ENCODE data around the gene CD93.
A peak's percentile ranks its signal among the peaks of the same experiment; 100 is the strongest.

Gene CD93

DNA sequence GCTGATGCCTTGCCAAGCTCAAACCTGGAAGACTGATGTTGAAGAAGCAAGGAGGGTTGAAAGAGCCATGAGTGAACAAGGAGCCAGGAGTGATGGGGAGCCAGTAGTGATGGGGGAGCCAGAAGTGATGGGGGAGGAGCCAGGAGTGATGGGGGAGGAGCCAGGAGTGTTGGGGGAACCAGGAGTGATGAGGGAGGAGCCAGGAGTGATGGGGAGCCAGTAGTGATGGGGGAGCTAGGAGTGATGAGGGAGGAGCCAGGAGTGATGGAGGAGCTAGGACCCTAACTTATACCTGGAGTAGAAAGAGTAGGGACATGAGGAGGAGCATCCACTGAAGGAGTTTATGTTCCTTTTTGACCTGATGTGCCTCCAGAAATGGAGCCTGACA is 14.6 kb upstream of the CD93 start:
- H3K4me1 ChIP-seq (ENCODE audit: control insufficient read depth, low read depth, low read length), result no peaks in the 10 kb centered on the region
- no peak overlapping the region for H3K4ac ChIP-seq (ENCODE audit: low read depth, low read length)
- no peak overlapping the region for H3K18ac ChIP-seq (ENCODE audit: low read length)
- H3K56ac ChIP-seq (ENCODE audit: low read length), result no peak overlapping the region
- H3K27ac ChIP-seq (ENCODE audit: low read depth, low read length), result no peak overlapping the region
- no peak overlapping the region for H3K4me3 ChIP-seq (ENCODE audit: low read length)
- H4K5ac ChIP-seq (ENCODE audit: low read length), result no peak overlapping the region
- H3K79me1 ChIP-seq (ENCODE audit: low read length), result no peaks in the 10 kb centered on the region
- no peak overlapping the region for H2AK5ac ChIP-seq (ENCODE audit: low read length)
- no peak overlapping the region for H3K4me2 ChIP-seq (ENCODE audit: low read length)
- H2BK5ac ChIP-seq (ENCODE audit: low read length), result no peak overlapping the region
- H3K9ac ChIP-seq (ENCODE audit: low read length), result no peak overlapping the region
- H4K8ac ChIP-seq (ENCODE audit: low read depth, low read length), result no peak overlapping the region
- H3K79me2 ChIP-seq (ENCODE audit: control insufficient read depth, insufficient read depth, low read length), result no peaks in the 10 kb centered on the region
- no peak overlapping the region for H3K23ac ChIP-seq (ENCODE audit: low read length)
- H3K36me3 ChIP-seq (ENCODE audit: control insufficient read depth, insufficient read depth, low read length), result no peaks in the 10 kb centered on the region
- H3K27me3 ChIP-seq (ENCODE audit: insufficient read depth, low read length, poor library complexity), result no peaks in the 10 kb centered on the region
- DNase-seq, result no peak
- no peak overlapping the region for H2BK15ac ChIP-seq (replicated peaks; ENCODE audit: low read depth)
- no peak overlapping the region for H2BK120ac ChIP-seq (ENCODE audit: low read depth, low read length)

DNA sequence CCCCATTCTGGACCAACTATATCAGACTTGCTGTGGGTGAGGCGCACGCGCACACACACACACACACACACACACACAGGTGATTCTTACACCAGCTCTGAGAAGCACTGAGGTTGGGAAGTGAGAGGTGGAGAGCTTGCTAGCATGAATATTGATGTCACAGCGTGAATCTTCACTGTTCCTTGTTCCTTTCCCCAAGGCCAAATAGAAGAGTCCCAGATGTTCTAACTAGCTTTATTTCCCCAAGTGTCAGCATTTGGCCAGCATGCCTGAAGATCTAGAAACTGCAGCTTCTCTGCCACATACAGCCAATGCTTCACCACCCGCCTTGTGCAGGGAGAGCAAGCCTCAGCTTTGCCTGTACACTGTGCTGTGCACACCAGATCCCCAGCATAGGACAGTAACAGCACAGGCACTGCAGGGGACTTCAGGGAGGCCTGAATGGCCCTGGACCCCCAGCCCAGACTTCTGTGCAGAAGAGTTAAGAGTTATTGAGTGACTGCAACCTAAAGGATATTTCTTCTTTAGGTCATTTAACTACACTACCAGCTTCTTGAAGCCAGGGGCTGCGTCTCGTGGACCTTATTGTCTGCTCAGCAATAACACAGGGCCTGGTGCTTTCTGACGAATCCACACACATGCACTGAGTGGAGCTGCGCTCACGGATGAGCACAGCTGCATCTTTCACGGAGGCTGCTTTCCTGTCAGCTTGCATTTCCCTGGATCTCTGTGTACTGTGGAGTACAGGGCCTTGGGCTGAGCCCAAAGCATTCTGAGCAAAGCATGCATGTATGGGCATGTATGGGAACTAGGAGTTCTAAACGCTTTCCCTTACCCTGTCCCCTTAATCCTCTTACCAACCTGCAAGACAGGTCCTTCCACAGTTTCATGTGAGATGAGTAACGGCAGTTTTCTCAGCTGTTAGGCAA is 13.9 kb upstream of the CD93 start:
- H3K56ac ChIP-seq (ENCODE audit: low read length), result peak overlapping the region; percentile 35
- DNase-seq, result no peak
- no peak overlapping the region for H3K4me2 ChIP-seq (ENCODE audit: low read length)
- H2BK120ac ChIP-seq (ENCODE audit: low read depth, low read length), result no peak overlapping the region
- H3K4me1 ChIP-seq (ENCODE audit: control insufficient read depth, low read depth, low read length), result no peaks in the 10 kb centered on the region
- no peak overlapping the region for H2BK5ac ChIP-seq (ENCODE audit: low read length)
- no peaks in the 10 kb centered on the region for H3K79me1 ChIP-seq (ENCODE audit: low read length)
- WGBS (ENCODE audit: extremely low coverage, insufficient coverage, low lambda C conversion rate), result no CpG with 5 or more reads among the region's 13 CpGs
- no peak overlapping the region for H3K18ac ChIP-seq (ENCODE audit: low read length)
- no peak overlapping the region for H3K27ac ChIP-seq (ENCODE audit: low read depth, low read length)
- no peak overlapping the region for H3K23ac ChIP-seq (ENCODE audit: low read length)
- no peak overlapping the region for H3K4me3 ChIP-seq (ENCODE audit: low read length)
- H2BK15ac ChIP-seq (replicated peaks; ENCODE audit: low read depth), result no peak overlapping the region
- no peak overlapping the region for H3K9ac ChIP-seq (ENCODE audit: low read length)
- H3K36me3 ChIP-seq (ENCODE audit: control insufficient read depth, insufficient read depth, low read length), result no peaks in the 10 kb centered on the region
- H3K27me3 ChIP-seq (ENCODE audit: insufficient read depth, low read length, poor library complexity), result no peaks in the 10 kb centered on the region
- no peak overlapping the region for H4K8ac ChIP-seq (ENCODE audit: low read depth, low read length)
- H2AK5ac ChIP-seq (ENCODE audit: low read length), result no peak overlapping the region
- no peak overlapping the region for H3K4ac ChIP-seq (ENCODE audit: low read depth, low read length)
- no peak overlapping the region for H4K5ac ChIP-seq (ENCODE audit: low read length)
- no peaks in the 10 kb centered on the region for H3K79me2 ChIP-seq (ENCODE audit: control insufficient read depth, insufficient read depth, low read length)

DNA sequence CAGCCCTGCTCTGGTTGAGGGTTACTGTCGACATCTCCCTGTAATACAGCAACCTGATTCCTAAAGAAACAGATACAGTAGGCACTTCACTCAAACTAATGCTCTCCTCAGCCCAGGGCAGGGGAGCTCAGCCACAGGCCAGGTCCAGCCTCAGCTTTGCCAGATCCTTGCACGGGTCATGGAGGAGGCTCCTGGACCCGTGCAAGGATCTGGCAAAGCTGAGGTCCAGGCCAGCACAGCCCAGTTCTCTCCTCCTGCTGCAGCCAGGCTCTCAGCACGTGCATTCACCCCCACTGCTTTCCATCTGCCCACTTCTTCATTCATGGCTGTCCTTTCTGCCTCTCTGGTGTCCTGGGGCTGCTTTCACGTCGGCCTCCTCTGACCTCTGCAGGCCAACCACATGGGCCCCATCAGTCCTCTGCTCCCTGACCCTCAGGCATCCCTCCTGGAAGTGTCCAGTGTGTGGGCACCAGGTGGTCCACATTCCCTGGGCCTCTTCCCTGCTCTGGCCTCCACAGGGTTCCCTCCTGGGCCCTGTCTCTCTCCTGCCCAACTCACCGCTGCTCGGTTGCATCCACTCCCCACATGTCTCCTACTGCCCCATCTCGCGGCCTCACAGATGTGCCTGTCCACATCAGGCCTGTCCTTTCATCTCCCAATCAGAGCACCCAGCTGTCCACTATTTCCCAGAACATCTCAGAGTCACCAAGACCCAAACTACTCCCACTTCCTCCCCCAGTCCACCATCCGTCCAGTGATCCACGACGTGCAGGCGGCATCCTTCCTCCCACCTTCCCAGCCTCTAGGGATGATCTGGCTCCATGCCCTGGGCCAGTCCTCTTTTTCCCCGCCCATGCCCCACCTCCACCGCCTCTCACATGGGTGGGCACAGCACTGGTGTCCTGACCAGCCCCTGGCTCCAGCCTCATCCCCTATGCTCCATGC is 11.8 kb upstream of the CD93 start:
- no CpG with 5 or more reads among the region's 16 CpGs for WGBS (ENCODE audit: extremely low coverage, insufficient coverage, low lambda C conversion rate)
- Histone ChIP-seq H3K18ac (ENCODE audit: low read length) (no peak overlapping the region), H3K4me3 (ENCODE audit: low read length) (no peak overlapping the region), H2AK5ac (ENCODE audit: low read length) (no peak overlapping the region), H2BK15ac (replicated peaks; ENCODE audit: low read depth) (no peak overlapping the region), H3K4ac (ENCODE audit: low read depth, low read length) (no peak overlapping the region), H2BK5ac (ENCODE audit: low read length) (no peak overlapping the region), H3K4me1 (ENCODE audit: control insufficient read depth, low read depth, low read length) (no peaks in the 10 kb centered on the region), H3K27ac (ENCODE audit: low read depth, low read length) (no peak overlapping the region), H3K27me3 (ENCODE audit: insufficient read depth, low read length, poor library complexity) (no peaks in the 10 kb centered on the region), H3K79me1 (ENCODE audit: low read length) (no peaks in the 10 kb centered on the region), H3K56ac (ENCODE audit: low read length) (no peak overlapping the region), H4K8ac (ENCODE audit: low read depth, low read length) (no peak overlapping the region), H3K4me2 (ENCODE audit: low read length) (no peak overlapping the region), H3K79me2 (ENCODE audit: control insufficient read depth, insufficient read depth, low read length) (no peaks in the 10 kb centered on the region), H3K36me3 (ENCODE audit: control insufficient read depth, insufficient read depth, low read length) (no peaks in the 10 kb centered on the region), H2BK120ac (ENCODE audit: low read depth, low read length) (no peak overlapping the region), H4K5ac (ENCODE audit: low read length) (no peak overlapping the region), H3K9ac (ENCODE audit: low read length) (no peak overlapping the region), H3K23ac (ENCODE audit: low read length) (no peak overlapping the region)
- no peak for DNase-seq

DNA sequence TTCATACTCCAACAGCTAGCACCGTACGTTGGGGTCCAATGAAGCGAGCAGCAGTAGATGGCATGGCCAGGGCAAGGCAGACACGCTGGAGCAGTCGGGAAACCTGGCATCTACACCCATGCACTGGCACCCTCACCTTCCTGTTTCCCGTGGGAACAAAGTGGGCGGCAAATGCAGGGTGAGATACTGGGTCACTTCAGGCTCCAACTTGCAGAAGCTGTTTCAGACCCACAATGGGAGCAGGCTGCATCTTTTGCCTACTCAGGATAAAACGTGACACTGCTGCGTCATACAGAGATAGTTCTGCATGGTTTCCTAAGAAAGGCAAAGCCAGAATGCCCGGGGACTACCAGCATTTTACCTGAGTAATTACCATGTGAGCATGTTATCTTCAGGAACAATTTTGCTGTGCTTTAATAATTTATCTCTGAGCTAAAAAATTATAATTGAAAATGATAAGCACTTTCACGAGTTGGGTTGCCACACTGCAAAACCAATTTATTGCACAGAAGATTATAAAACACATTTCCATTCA is 10.9 kb upstream of the CD93 start:
- Histone ChIP-seq H3K4ac (ENCODE audit: low read depth, low read length) (no peak overlapping the region), H3K56ac (ENCODE audit: low read length) (no peak overlapping the region), H2BK5ac (ENCODE audit: low read length) (no peak overlapping the region), H3K27me3 (ENCODE audit: insufficient read depth, low read length, poor library complexity) (no peaks in the 10 kb centered on the region), H4K5ac (ENCODE audit: low read length) (no peak overlapping the region), H2BK15ac (replicated peaks; ENCODE audit: low read depth) (no peak overlapping the region), H3K23ac (ENCODE audit: low read length) (no peak overlapping the region), H3K79me2 (ENCODE audit: control insufficient read depth, insufficient read depth, low read length) (no peaks in the 10 kb centered on the region), H3K36me3 (ENCODE audit: control insufficient read depth, insufficient read depth, low read length) (no peaks in the 10 kb centered on the region), H3K9ac (ENCODE audit: low read length) (no peak overlapping the region), H3K4me1 (ENCODE audit: control insufficient read depth, low read depth, low read length) (no peaks in the 10 kb centered on the region), H2AK5ac (ENCODE audit: low read length) (no peak overlapping the region), H3K4me2 (ENCODE audit: low read length) (no peak overlapping the region), H3K79me1 (ENCODE audit: low read length) (no peaks in the 10 kb centered on the region), H2BK120ac (ENCODE audit: low read depth, low read length) (no peak overlapping the region), H4K8ac (ENCODE audit: low read depth, low read length) (no peak overlapping the region), H3K27ac (ENCODE audit: low read depth, low read length) (no peak overlapping the region), H3K18ac (ENCODE audit: low read length) (no peak overlapping the region), H3K4me3 (ENCODE audit: low read length) (no peak overlapping the region)
- DNase-seq, result no peak
- no CpG with 5 or more reads among the region's 11 CpGs for WGBS (ENCODE audit: extremely low coverage, insufficient coverage, low lambda C conversion rate)

DNA sequence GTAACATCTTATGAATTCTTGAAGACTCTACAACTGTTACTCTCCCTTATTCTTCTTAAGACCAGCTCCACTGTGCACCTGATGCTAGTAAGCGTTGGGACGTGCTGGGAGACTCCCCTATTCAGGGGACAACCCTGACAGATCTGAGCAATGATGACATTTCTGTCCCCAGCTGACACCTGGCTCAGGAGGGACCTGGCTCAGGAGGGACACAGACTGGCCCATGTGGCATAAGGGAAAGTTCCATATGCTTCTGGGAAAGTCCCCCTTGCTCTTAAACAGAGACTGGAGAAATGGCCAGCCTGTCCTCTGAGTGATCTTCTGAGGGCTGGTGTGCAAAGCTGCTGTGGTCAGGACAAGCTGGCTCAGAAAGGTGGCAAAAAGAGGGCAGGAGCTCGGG is 10.0 kb upstream of the CD93 start:
- Histone ChIP-seq H3K79me1 (ENCODE audit: low read length) (no peaks in the 10 kb centered on the region), H3K4me1 (ENCODE audit: control insufficient read depth, low read depth, low read length) (no peaks in the 10 kb centered on the region), H4K8ac (ENCODE audit: low read depth, low read length) (no peak overlapping the region), H3K23ac (ENCODE audit: low read length) (no peak overlapping the region), H3K79me2 (ENCODE audit: control insufficient read depth, insufficient read depth, low read length) (no peaks in the 10 kb centered on the region), H2BK15ac (replicated peaks; ENCODE audit: low read depth) (no peak overlapping the region), H3K27me3 (ENCODE audit: insufficient read depth, low read length, poor library complexity) (no peaks in the 10 kb centered on the region), H3K27ac (ENCODE audit: low read depth, low read length) (no peak overlapping the region), H2BK5ac (ENCODE audit: low read length) (no peak overlapping the region), H4K5ac (ENCODE audit: low read length) (no peak overlapping the region), H3K18ac (ENCODE audit: low read length) (no peak overlapping the region), H3K4me2 (ENCODE audit: low read length) (no peak overlapping the region), H3K4ac (ENCODE audit: low read depth, low read length) (no peak overlapping the region), H3K9ac (ENCODE audit: low read length) (no peak overlapping the region), H3K4me3 (ENCODE audit: low read length) (no peak overlapping the region), H3K36me3 (ENCODE audit: control insufficient read depth, insufficient read depth, low read length) (no peaks in the 10 kb centered on the region), H2AK5ac (ENCODE audit: low read length) (no peak overlapping the region), H2BK120ac (ENCODE audit: low read depth, low read length) (no peak overlapping the region), H3K56ac (ENCODE audit: low read length) (no peak overlapping the region)
- no peak for DNase-seq
- no CpG with 5 or more reads among the region's 3 CpGs for WGBS (ENCODE audit: extremely low coverage, insufficient coverage, low lambda C conversion rate)
